Measurements from ENCODE around the gene INTS6.

GRCh38 chr13:51361106-51361505, 91.7 kb downstream of the INTS6 start:
- TF ChIP-seq TARDBP (IDR thresholded peaks at IDR 0.05) = no peak
- no peak for TF ChIP-seq LEF1 (IDR thresholded peaks at IDR 0.05; ENCODE audit: borderline replicate concordance)
- TF ChIP-seq SP1 (IDR thresholded peaks at IDR 0.05) = no peak
- TF ChIP-seq ELF4 (IDR thresholded peaks at IDR 0.05) = no peak
- TF ChIP-seq NFRKB (IDR thresholded peaks at IDR 0.05) = no peak
- no peak for TF ChIP-seq BHLHE40 (IDR thresholded peaks at IDR 0.05; ENCODE audit: borderline replicate concordance)
- no peak for TF ChIP-seq SUZ12 (IDR thresholded peaks at IDR 0.05)
- TF ChIP-seq L3MBTL2 (conservative IDR thresholded peaks at IDR 0.05) = no peak
- no peak for TF ChIP-seq FOXA1 (IDR thresholded peaks at IDR 0.05)
- no peak for TF ChIP-seq FOXM1 (IDR thresholded peaks at IDR 0.05; ENCODE audit: borderline replicate concordance)
- TF ChIP-seq, protein P1, sequence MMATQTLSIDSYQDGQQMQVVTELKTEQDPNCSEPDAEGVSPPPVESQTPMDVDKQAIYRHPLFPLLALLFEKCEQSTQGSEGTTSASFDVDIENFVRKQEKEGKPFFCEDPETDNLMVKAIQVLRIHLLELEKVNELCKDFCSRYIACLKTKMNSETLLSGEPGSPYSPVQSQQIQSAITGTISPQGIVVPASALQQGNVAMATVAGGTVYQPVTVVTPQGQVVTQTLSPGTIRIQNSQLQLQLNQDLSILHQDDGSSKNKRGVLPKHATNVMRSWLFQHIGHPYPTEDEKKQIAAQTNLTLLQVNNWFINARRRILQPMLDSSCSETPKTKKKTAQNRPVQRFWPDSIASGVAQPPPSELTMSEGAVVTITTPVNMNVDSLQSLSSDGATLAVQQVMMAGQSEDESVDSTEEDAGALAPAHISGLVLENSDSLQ (IDR thresholded peaks at IDR 0.05) = no peak
- TF ChIP-seq ARNT (IDR thresholded peaks at IDR 0.05) = no peak
- TF ChIP-seq HDGF (IDR thresholded peaks at IDR 0.05; ENCODE audit: borderline replicate concordance) = no peak
- no peak for TF ChIP-seq FOXK2 (IDR thresholded peaks at IDR 0.05)

All from HEK293T (cell line).